ENCODE data around the gene PCYT2. TPM values are rescaled to one million over a fixed set of nuclear protein-coding genes. Genes with fewer than 3 reads are reported as not detected.

The PCYT2 gene
- total RNA-seq, 2 donors from 2014 or later: 51.4 to 69.2 TPM

DNA sequence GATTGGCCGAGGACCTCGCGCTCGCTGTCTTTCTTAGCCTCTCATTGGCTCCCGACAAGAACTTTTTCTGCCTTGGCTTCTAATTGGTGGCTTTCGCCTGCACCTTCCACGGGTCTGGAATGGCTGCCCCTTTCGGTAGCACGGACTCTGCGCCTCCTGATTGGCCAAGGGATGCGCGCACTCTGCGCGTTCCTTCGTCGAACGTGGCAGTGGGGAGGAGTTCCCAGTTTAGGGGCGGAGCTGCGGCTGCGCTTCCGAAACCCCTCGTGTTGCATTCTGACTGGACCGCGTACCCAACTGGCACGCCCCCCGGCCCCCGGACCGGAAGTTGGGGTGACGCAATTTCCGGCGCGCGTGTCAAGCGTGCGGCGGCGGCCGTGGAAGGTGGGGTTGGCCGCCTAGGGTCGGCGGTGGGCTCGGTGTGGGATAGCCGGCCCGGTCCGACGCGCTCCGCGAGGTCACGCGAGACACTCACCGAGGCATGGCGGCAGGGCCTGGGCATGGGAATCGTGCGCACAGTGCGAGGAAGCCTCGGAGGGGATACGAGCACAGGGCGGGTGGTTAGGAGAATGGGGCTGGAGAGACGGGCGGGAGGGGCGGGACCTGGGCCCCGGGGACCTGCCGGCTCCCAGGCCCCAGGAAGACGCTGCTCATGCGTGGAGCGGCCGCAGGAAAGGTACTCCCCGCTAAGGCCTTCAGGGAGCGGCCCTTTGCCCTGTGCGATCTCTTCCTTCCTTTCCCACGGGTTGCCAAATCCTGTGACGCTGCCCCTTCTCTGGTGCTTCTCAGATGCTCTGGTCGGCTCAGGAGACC is 50.2 kb downstream of the PCYT2 start:
- TF ChIP-seq, protein P1, sequence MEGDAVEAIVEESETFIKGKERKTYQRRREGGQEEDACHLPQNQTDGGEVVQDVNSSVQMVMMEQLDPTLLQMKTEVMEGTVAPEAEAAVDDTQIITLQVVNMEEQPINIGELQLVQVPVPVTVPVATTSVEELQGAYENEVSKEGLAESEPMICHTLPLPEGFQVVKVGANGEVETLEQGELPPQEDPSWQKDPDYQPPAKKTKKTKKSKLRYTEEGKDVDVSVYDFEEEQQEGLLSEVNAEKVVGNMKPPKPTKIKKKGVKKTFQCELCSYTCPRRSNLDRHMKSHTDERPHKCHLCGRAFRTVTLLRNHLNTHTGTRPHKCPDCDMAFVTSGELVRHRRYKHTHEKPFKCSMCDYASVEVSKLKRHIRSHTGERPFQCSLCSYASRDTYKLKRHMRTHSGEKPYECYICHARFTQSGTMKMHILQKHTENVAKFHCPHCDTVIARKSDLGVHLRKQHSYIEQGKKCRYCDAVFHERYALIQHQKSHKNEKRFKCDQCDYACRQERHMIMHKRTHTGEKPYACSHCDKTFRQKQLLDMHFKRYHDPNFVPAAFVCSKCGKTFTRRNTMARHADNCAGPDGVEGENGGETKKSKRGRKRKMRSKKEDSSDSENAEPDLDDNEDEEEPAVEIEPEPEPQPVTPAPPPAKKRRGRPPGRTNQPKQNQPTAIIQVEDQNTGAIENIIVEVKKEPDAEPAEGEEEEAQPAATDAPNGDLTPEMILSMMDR (IDR thresholded peaks at IDR 0.05): peak in 2 of 4 experiments; percentile 22 to 54
- peak; percentile 99 for TF ChIP-seq POLR2AphosphoS5 (IDR thresholded peaks at IDR 0.05)
- TF ChIP-seq POLR2A (IDR thresholded peaks at IDR 0.05): peak; percentile 96
- intact Hi-C loops (cut with DNase I): loop anchor here (1.0 kb wide), 1 partner anchor 10 kb away; the partner anchor contains the start of gene ARHGDIA
- DNase-seq (ENCODE audit: low spot score): peak; percentile 100
- no peaks in the 10 kb centered on the region for H3K36me3 ChIP-seq
- H3K27me3 ChIP-seq (replicated peaks; ENCODE audit: insufficient read depth): no peaks in the 10 kb centered on the region
- H3K27ac ChIP-seq: peak overlapping the region; percentile 91
- H3K4me3 ChIP-seq: peak overlapping the region; percentile 62 to 76
- peaks cover 16% of the 10 kb centered on the region for H3K4me1 ChIP-seq (replicated peaks)
- H3K9me3 ChIP-seq: no peaks in the 10 kb centered on the region
- under 1% methylated on average over 74 of the region's 74 CpGs for WGBS

DNA sequence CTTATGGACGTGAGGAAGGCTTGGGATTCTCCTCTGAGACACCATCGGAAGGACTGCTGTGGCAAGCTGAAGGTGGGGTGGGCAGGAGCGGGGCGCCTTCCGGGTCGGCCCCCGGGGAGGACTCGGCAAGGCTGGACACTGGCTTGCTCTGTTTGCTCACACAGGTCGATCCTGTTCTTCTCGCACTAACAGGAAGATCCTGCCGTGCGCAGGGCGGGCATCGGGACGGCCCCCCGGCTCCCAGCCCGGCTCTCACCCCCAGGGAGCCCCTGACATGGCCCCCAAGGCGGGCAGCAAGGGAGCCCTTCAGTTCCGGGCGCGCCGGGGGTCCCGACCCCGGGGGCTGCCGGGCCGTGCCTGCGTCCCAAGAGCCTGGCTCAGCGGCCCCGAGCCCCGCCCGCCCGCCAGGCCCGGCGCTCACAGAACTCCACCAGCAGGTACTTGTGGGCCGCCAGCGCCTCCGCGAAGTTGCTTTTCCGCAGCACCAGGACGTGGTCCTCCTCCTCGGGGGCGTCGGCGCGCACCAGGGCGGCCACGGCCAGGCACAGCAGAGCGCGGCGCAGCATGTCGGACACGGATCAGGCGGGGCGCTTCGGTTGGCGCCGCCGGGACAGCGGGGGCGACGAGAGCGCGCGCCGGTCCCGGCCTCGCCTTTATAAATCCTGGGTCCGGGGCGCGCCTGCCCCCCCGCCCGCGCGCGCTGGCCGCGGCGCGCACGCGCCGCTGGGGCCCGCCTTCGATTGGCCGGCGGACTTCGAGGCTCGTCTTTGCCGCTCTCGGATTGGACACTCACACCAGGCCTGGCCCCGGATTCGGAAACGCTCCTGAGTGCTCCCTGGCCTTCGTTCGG is 51.1 kb downstream of the PCYT2 start, which contains the start of gene P4HB:
TSS of gene P4HB (minus strand) at position 630 of the 850 bp plus-strand sequence. CDS start at position 566, 64 bp downstream.
- no peaks in the 10 kb centered on the region for H3K36me3 ChIP-seq
- H3K27me3 ChIP-seq (replicated peaks; ENCODE audit: insufficient read depth): no peaks in the 10 kb centered on the region
- H3K9me3 ChIP-seq: no peaks in the 10 kb centered on the region
- H3K4me3 ChIP-seq: peak within 1 kb of the TSS; percentile 99
- intact Hi-C loops (cut with DNase I): no loop called here
- WGBS: under 1% methylated on average over 66 of the region's 95 CpGs
- H3K27ac ChIP-seq: peak within 1 kb of the TSS; percentile 92
- H3K4me1 ChIP-seq (replicated peaks): peaks cover 16% of the 10 kb centered on the region
- TF ChIP-seq POLR2AphosphoS5 (IDR thresholded peaks at IDR 0.05) (no peak), POLR2A (IDR thresholded peaks at IDR 0.05) (peak; percentile 60)
- TF ChIP-seq, protein P1 (IDR thresholded peaks at IDR 0.05): no peak
- DNase-seq (ENCODE audit: low spot score): no peak

DNA sequence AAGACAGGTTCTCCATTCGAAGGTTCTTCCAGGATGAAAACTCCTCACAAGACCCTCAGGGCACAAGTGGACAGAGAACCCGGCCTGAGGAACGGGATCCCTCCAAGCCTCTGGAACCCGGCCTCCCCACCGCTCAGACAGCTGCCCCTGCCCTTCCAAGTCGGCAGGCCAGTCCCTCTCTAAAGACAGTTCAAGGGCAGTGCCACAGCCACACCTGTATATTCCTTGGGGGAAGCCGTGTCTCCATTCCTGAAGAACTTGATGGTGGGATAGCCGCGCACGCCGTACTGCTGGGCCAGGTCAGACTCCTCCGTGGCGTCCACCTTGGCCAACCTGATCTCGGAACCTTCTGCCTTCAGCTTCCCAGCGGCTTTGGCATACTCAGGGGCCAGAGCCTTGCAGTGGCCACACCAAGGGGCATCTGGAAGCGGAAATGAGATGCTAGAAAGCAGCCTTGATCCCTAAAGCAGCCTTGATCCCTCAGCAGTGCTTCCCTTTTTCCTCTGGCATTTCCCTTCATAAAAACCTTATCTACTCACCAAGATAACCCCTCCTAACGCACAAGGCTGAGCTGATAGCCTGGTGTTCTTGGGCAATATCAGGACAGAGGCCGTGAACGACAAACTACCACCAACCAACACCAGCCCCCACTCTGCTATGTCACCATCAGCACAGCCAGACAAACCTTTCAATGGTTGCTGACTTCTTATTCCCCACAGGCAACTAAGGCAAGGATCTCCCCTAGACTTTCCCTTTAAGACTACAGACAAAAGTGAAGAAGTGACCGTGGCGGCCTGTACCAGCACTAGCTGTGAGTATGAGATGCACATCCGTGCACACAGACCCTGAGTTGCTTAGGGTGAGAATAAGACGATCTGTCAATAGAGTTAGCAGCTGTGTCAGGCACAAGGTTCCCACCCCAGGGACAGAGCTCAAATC is 52.0 kb downstream of the PCYT2 start:
- Histone ChIP-seq H3K9me3 (no peaks in the 10 kb centered on the region), H3K4me3 (peak overlapping the region; percentile 99), H3K27ac (peak overlapping the region; percentile 92), H3K36me3 (no peaks in the 10 kb centered on the region), H3K4me1 (replicated peaks) (peaks cover 16% of the 10 kb centered on the region), H3K27me3 (replicated peaks; ENCODE audit: insufficient read depth) (no peaks in the 10 kb centered on the region)
- intact Hi-C loops (cut with DNase I): no loop called here
- DNase-seq (ENCODE audit: low spot score): no peak
- TF ChIP-seq POLR2AphosphoS5 (IDR thresholded peaks at IDR 0.05) (no peak), POLR2A (IDR thresholded peaks at IDR 0.05) (no peak)
- TF ChIP-seq, protein P1 (IDR thresholded peaks at IDR 0.05): no peak
- 53% methylated on average over 23 of the region's 23 CpGs for WGBS

DNA sequence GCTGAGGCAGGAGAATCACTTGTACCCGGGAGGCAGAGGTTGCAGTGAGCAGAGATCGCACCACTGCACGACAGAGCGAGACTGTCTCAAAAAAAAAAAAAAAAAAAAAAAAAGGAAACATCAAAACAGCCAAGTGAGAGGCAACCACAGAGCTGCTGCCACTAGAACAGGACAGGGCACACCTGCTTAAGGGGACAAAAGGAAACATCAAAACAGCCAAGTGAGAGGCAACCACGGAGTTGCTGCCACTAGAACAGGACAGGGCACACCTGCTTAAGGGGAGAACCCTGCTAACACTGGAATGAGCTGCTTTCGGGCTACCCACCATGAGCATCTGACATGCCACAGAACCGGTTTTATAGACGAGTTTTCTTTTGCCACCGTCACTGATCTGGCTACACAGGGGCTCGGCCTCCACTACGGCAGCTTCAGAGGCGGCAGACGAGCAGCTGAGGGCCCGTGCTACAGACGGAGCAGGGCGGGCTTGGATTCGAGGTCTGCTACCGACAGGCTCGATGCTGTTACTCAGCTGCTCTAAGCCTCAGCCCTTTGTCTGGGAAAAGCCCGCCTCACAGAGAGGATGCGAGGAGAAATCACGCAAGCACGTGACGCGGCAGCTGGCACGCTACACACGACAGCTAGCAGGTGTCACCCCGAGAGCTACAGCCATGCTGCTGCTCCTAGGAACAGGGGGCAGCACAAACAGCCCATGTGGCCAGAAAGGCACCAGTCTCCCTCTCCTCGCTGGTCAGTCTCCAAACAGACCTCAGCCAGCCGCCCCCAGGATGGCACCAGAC is 52.8 kb downstream of the PCYT2 start:
- H3K36me3 ChIP-seq: peaks cover 0 to 6% of the 10 kb centered on the region in 2 donors
- 72% methylated on average over 25 of the region's 30 CpGs for WGBS
- H3K9me3 ChIP-seq: no peaks in the 10 kb centered on the region
- H3K4me3 ChIP-seq: peak overlapping the region in 1 of 2 donors; percentile 99
- DNase-seq (ENCODE audit: low spot score): no peak
- peaks cover 16% of the 10 kb centered on the region for H3K4me1 ChIP-seq (replicated peaks)
- TF ChIP-seq, protein P1 (IDR thresholded peaks at IDR 0.05): no peak
- TF ChIP-seq POLR2AphosphoS5 (IDR thresholded peaks at IDR 0.05) (no peak), POLR2A (IDR thresholded peaks at IDR 0.05) (no peak)
- intact Hi-C loops (cut with DNase I): no loop called here
- H3K27ac ChIP-seq: peak overlapping the region in 1 of 2 donors; percentile 92
- no peaks in the 10 kb centered on the region for H3K27me3 ChIP-seq (replicated peaks; ENCODE audit: insufficient read depth)

All from prostate gland (tissue), 2 donors.